Middle frontal gyrus (tissue), 1 donor: ENCODE measurements around the gene BAIAP2L2.

Experiments
- DNase-seq: peaks from one replicate; pipeline ENCODE4 v3.0.0-alpha.2; 2015; ENCODE audit warnings: low spot score; ENCODE audit errors: extremely low spot score

The BAIAP2L2 gene

DNA sequence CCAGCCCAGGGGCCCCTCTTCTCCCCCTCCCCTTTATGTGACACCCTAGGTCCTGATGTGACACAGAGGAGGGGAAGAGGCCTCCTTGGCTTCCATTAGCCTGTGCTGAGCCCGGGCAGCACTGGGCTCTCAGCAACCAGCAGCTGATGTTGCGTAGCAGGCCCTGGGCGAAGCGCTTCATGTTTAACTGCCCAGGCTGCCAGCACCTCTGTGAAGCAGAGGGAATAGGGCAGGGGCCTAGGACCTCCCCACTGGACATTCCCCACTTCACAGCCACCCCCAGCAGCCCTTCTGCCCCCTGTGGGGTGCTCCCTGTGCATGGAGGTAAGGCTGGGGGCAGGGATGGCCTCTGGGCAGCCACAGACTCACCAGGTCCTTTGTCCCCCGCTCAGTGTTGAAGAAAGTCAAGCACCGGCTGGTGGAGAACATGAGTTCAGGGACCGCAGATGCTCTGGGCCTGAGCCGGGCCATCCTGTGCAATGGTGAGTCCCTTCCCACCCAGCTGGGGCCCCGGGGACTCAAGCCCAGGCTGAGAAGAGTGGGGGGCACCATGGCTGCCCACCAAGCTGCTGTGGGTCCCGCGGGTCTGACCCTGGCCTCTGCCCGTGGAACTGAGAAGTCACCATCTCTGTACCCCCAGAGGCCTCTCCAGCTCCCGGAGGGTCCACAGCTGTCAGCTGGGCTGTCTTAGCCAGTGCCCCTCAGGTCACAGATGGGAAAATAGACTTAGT lies 41.7 kb downstream of the BAIAP2L2 start:
- no peak for DNase-seq

DNA sequence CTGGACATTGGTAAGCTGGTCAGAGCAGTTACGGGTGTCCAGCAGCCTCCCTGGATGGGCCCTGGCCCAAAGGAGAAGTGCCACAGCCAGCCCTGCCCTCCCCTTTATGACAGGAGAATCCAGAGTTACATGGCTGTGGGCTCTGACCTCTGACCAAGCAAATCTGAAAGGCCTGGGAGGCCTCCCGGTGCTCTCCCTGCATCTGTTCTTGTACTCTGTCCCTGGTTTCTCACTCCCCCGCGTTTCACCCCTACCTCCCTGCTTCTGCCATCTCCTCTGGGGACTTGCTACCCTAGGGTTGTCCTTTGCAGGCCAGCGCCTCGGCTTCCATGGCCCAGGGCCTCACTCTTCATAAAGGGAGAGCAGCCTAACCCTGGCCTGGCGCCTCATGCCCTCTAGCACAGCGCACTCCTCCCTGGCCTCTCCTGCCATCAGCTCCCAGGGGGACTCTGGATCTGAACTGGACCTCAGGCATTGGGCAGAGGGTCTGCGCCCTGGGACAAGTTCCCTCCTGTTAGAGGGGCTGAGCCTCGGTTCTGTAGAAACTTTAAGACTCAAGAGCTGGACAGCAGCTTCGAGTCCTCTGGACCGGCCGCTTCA lies 42.6 kb downstream of the BAIAP2L2 start:
- no peak for DNase-seq

DNA sequence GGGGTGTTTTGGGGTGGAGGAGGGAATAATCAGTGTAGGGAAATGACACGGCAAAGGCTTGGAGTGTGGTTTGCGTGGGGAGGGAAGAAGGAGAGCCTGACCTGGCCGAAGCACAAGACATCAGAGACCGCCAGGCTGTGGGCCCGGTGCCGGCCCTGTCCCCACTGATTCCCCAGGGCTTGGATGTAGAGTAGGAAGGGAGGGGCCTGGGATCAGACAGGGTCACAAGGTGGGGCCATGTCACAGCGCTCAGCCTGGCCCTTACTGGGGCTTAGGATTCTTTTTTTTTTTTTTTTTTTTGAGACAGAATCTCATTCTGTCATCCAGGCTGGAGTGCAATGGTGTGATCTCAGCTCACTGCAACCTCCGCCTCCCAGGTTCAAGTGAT lies 43.5 kb downstream of the BAIAP2L2 start:
- no peak for DNase-seq

DNA sequence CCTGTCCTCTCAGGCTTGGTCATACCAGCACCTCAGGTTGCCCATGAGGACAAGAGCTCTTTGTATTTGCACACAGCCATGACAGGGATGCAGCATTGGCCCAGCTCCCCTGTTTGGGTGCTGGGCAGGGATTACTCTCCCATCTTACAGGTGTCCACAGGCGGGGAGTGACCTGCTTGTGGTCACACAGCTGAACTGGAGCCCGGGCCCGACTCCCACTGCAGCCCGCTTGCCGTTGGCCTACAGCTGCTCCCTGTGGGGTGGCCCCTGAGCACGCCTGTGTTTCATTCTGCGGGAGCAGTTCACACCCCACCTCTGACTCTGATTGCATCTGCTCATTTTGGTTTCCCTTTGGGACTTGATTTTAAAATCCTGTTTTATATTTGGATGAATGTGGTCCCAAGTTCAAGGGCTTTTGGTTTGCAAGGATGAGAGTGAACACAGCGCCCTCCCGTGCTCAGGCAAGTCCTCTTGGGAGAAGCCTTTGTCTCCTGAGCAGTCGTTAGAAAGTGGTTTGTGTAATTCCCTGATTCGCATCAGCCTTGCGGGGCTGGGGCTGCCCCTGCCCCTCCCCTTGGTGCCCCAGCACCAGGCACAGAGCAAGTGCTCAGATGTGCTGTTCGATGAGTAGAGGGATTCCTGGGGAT lies 44.0 kb downstream of the BAIAP2L2 start:
- no peak for DNase-seq

DNA sequence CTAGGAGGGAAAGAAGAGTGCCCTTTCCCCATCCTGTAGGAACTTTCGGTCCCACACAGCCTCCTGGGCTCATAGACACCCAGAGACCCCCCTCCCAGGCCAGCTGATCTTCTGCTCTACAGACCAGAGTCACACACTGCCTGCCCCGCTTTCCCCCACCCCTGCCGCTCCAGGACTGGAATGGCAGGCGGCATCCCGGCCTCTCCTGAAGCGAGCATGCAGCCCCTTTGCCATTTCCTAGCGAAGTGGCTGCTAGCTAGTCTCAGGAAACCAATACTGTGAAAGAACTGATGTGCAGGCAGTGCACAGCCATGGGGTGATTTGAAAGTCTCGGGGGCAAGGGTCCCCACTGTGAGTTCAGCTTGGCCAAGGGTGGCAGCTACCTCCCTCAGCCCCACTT lies 44.9 kb downstream of the BAIAP2L2 start:
- no peak for DNase-seq

DNA sequence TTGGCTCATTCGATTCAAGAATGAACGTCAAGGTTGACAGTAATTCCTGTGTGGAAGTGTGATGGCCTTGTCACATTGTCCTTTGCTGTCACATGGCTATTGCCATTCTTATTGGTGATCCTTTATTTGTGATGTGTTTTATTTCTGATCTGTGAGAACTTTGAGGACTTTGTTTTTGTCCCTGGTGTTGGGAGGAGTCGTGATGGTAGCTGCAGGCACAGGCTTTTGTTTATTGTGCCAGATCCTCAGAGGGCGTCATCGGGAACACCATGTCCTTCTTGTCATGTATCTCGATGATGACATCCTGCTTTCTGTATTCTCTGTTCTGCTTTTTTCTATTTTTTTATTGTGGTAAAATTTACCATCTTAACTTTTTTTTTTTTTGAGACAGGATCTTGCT lies 47.7 kb downstream of the BAIAP2L2 start:
- DNase-seq, result peak; percentile 54

DNA sequence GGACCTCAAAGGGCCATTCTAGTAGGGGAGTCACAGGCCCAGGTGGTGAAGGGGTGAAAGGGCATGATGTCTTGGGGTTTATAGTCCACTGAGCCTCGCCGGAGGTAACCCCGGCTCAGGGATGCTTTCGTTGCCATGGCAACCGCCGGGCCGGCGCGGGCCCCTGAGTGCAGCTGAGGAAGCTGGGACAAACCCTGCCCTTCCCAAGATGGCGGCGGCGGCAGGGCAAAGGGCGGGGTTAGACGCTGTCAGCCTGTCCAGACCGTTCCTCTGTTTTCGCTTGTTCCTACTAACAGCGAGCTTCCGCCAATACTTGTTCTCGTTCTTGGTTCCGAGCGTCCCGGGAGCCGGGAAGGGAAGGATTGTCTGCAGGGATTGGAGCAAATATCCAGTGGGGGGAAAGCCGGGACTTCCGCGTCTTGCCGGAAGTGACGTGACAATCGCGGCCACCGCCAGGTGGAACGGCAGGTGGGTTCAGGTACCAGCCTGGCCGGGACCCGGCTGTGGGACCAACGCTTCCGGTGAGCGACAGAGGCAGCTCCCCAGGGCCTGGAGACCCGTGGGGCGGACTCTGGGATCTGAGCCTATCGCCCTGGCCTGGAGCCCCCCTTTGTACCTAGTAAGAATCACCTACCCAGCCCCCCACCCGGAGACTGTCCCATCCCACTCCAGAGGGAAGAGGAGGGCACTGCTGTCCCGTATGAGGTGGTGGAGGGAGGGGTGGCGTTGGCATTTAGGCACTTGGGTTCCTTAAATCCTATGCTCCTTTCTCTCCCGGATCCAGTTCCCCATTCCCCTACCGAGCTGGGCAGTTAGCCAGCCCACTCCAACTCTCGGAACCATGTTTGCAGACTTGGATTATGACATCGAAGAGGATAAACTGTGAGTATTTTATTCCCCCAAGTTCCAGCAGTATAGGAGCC lies 53.3 kb downstream of the BAIAP2L2 start, which contains the start of gene PICK1:
TSS of gene PICK1 (plus strand) at position 436 of the 923 bp plus-strand sequence. CDS start at position 842, 406 bp downstream.
- DNase-seq, result peak; percentile 90

GRCh38 chr22:38051900-38052862 lies 58.3 kb downstream of the BAIAP2L2 start:
- DNase-seq, result peak; percentile 67

DNA sequence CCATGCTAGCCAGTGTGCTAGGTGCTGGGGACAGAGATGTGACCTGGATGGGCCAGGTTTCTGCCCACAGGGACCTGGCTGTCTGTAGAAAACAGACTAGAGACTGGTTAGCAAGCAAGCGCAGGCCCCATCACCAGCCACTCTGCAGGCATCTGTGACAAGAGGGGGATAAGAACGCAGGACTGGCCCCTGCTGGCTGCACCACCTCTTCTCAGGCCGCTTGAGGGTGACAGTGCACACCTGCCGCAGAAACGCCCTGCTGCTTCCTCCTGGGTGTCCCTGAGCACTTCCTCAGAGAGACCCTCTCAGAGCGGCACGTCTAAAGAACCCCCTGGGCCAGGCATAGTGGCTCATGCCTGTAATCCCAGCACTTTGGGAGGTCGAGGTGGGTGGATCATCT lies 59.2 kb downstream of the BAIAP2L2 start:
- DNase-seq, result no peak

GRCh38 chr22:38050720-38051119 lies 59.8 kb downstream of the BAIAP2L2 start:
- DNase-seq, result no peak

- peak; percentile 62 for DNase-seq
These were observed 60.5 kb downstream of the BAIAP2L2 start for GRCh38 chr22:38049812-38050619.

- no peak for DNase-seq
These were observed 64.3 kb downstream of the BAIAP2L2 start for GRCh38 chr22:38046070-38046748.

GRCh38 chr22:38043151-38044039 lies 67.1 kb downstream of the BAIAP2L2 start:
- no peak for DNase-seq

DNA sequence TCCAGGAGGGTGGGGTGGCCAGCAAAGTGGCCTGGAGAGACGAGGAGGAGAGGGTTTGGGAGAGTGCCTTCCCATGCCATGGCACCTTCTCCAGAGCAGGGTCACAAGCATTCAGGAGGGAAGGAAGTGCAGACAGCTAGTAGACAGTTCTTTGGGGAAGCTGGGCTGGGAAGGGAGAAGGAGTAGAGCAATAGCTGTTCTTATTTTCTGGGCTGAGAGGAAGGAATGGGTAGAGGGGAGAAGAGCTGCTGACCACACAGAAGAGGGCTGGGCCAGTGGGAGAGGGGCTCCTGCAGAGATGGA lies 68.0 kb downstream of the BAIAP2L2 start:
- DNase-seq, result no peak

DNA sequence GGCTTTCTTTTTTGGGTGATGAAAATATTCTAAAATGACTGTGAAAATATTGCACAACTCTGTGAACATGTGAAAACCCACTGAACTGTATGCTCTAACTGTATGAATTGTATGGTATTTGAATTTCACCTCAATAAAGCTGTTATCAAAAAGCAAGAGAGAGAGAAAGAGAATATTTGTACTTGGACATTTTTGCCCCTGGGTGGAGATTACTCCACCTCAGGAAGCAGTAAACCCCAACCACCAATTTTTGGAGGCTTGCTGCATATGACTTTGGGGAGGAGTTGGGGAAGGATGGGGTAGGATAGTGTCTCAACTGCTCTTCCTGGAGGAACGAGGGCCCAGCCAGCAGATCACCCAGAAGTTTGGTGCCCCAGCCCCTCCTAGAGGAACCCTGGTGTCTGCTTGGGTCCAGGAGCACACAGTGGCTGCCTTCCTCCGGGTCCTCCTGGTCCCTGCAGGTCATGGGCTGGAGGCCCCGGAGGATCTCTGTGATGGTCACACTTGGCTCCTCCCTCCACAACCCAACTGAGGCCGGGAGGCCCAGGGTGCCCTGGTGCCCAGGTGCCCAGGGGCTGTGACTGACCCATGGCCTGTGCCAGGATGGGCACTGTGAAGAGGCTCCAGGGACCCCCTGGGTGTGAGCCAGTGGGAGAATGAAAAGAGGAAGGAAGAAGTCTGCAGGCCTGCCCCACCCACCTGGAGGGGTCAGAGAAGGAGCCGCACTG lies 68.6 kb downstream of the BAIAP2L2 start:
- DNase-seq, result no peak

- DNase-seq, result no peak
These were observed 69.3 kb downstream of the BAIAP2L2 start for GRCh38 chr22:38040953-38041759.
